ENCODE measurements around the gene LIFR. TPM values are rescaled to one million over a fixed set of nuclear protein-coding genes. Genes with fewer than 3 reads are reported as not detected.

Gene LIFR
- total RNA-seq, 2 donors from 2014 or later: 0.25 TPM; not detected in 1

GRCh38 chr5:38467353-38468040 lies 88.9 kb downstream of the LIFR start:
- Mint-ChIP-seq H3K27ac (no peak overlapping the region), H3K9me3 (no peaks in the 10 kb centered on the region), H3K36me3 (no peaks in the 10 kb centered on the region)
- DNase-seq (ENCODE audit: low spot score in 2 of 2): no peak
- ATAC-seq: no peak

GRCh38 chr5:38466424-38467189 lies 89.8 kb downstream of the LIFR start:
- no peak for DNase-seq (ENCODE audit: low spot score in 2 of 2)
- Mint-ChIP-seq H3K9me3 (no peaks in the 10 kb centered on the region), H3K27ac (no peak overlapping the region), H3K36me3 (no peaks in the 10 kb centered on the region)
- ATAC-seq: no peak

DNA sequence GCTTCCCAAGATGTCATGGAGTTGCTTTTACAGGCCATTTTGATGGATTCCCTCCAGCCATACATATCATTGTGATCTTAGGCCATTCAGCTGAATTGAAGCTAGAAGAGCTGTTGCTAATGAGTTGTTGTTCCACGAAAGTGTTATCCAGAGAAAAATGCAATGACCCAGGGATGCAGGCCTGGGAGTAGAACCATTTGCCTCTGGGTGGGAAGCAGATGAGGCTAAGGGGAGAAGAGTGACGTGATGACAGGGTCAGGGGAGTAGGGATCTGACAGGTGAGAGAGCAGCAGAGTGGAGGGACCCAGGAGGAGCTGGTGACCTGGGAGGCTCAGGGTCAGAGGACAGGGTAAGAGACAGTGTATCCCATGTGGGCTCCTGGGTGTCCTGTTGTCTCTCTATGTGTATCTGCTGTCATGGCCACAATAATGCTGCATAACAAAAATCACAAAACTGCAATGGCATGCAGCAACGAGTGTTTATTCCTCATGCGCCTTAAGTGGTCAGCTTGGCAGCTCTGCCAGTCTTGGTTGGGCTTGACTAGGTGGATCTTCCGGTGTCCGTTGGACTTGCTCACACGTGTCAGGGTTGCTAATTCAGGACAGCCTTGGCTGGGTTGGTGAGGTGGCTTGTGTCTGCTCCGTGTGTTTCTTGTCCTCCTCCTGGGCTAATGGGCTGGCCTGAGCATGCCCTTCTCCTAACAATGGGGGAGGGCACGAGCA lies 90.6 kb downstream of the LIFR start:
- Mint-ChIP-seq H3K9me3 (no peaks in the 10 kb centered on the region), H3K36me3 (no peaks in the 10 kb centered on the region), H3K27ac (no peak overlapping the region)
- ATAC-seq: no peak
- DNase-seq (ENCODE audit: low spot score in 2 of 2): no peak

DNA sequence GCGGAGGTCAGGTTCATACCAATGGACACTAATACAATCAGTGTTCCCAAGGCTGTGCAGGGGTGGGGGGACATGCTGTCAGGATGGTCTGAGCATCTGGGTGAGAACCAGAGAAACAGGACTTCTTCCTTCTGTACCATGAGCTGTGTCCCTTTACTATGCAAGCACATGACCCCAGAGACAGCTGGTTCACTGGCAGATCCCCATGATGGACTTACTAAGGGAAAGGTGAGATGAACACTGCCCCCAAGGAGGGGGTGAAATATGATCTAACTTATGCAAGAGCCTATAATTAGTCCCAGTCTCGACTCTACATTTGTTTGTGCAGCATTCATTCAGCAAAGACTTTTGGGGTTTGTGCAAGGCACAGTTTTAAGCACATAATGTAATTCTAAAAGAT lies 91.4 kb downstream of the LIFR start:
- H3K36me3 Mint-ChIP-seq: no peaks in the 10 kb centered on the region
- no peaks in the 10 kb centered on the region for H3K9me3 Mint-ChIP-seq
- H3K27ac Mint-ChIP-seq: no peak overlapping the region
- ATAC-seq (no peak), DNase-seq (ENCODE audit: low spot score in 2 of 2) (no peak)

GRCh38 chr5:38463634-38464521 lies 92.6 kb downstream of the LIFR start:
- Mint-ChIP-seq H3K9me3 (no peaks in the 10 kb centered on the region), H3K36me3 (no peaks in the 10 kb centered on the region), H3K27ac (no peak overlapping the region)
- DNase-seq (ENCODE audit: low spot score in 2 of 2) (no peak), ATAC-seq (no peak)

DNA sequence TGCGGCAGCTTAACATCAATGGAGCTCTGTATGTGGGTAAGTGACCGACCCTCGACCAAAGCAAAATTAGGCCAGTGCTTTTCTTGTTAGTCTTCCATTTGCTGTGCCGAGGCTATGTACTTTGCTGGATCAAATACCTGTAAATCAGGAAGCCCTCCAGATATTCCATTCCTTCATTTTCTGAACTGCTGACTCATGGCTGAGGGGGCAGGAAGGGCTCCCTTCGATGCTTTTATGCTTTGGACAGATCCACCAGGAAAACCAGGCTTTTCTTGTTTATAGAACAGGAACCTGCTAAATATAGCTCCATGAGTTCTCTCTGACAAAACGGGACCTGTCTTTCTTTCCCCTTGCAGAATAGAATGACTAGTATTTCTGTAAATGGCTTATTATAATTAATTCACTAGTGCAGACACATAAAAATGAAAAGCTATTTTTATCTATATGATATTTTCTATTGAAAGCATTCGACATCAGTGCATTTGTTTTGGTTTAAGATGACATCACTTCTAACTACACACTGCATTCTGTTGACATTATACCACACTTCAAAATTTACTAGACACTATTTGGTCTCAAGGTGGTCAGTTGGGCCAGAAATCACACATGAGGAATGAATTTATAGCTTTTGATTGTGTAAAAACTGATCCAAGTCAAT lies 93.3 kb downstream of the LIFR start:
- H3K27ac Mint-ChIP-seq: no peak overlapping the region
- H3K36me3 Mint-ChIP-seq: no peaks in the 10 kb centered on the region
- ATAC-seq: no peak
- no peaks in the 10 kb centered on the region for H3K9me3 Mint-ChIP-seq
- no peak for DNase-seq (ENCODE audit: low spot score in 2 of 2)

DNA sequence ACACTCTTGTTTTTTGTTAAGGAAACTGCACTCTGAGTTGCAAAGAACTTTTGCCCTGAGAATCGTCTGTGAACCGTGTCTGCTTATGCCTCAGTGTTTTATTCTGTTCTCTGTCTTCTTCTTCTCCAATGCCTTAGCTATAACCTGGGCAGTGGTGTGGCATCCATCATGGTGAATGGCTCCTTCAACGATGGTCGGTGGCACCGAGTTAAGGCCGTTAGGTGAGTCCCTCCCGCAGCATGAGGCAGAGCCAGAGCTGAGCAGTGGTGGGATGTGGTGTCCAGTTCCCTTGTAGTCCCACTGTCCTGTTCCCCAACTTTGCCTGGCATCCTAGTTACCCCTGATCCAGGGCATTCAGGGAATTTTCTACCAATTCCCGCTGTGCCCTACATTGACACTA lies 98.3 kb downstream of the LIFR start:
- no peak overlapping the region for H3K27ac Mint-ChIP-seq
- ATAC-seq (no peak), DNase-seq (ENCODE audit: low spot score in 2 of 2) (no peak)
- H3K36me3 Mint-ChIP-seq: no peaks in the 10 kb centered on the region
- no peaks in the 10 kb centered on the region for H3K9me3 Mint-ChIP-seq

GRCh38 chr5:38456657-38457399 lies 99.6 kb downstream of the LIFR start:
- no peaks in the 10 kb centered on the region for H3K36me3 Mint-ChIP-seq
- no peak overlapping the region for H3K27ac Mint-ChIP-seq
- no peak for DNase-seq (ENCODE audit: low spot score in 2 of 2)
- ATAC-seq: no peak
- H3K9me3 Mint-ChIP-seq: no peaks in the 10 kb centered on the region

- ATAC-seq (no peak), DNase-seq (ENCODE audit: low spot score in 2 of 2) (no peak)
- Mint-ChIP-seq H3K27ac (no peak overlapping the region), H3K9me3 (no peaks in the 10 kb centered on the region), H3K36me3 (no peaks in the 10 kb centered on the region)
These were observed 100.6 kb downstream of the LIFR start for GRCh38 chr5:38455796-38456330.

DNA sequence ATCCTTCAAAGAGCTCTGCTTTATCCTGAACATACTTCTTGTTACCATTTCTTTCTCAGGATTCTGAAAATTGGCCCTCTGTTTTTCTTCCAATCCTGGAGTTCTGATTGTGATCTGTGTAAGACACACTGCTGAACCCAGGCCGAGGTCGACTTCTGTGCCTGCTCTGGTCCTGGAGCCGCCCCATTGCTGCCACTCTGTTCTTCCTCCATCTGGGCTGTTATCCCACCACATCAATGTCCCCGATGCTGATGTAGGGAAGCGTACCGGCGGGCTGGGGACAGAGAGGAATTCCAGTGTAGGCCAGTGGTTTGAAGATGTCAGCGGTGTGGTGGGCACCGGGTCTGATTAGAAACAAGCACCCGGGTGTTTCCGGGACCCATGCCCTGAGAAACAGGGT lies 102.5 kb downstream of the LIFR start:
- ATAC-seq (no peak), DNase-seq (ENCODE audit: low spot score in 2 of 2) (no peak)
- Mint-ChIP-seq H3K9me3 (no peaks in the 10 kb centered on the region), H3K27ac (no peak overlapping the region), H3K36me3 (no peaks in the 10 kb centered on the region)

DNA sequence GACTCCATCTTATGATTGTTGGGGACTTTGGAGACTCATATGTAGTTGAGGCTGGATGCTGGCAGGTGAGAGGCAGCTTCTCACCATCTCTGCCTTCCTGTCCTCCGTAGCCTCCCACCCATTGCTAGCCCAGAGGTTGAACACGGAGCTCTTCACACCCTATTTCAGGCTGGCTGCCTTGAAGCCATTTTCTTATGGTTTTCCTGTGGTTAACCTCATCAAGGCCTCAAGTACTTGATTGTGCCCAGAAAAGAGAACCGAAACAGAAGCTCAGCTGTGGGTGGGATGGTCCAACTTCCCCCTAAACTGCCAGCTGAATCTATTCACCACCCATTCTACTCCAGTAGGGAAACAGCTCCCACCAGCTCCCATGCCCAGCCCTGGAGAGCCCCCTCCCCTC lies 102.9 kb downstream of the LIFR start:
- DNase-seq (ENCODE audit: low spot score in 2 of 2): peak in 1 of 2 donors; percentile 31
- Mint-ChIP-seq H3K36me3 (no peaks in the 10 kb centered on the region), H3K27ac (no peak overlapping the region), H3K9me3 (no peaks in the 10 kb centered on the region)
- ATAC-seq: peak; percentile 92 to 96

DNA sequence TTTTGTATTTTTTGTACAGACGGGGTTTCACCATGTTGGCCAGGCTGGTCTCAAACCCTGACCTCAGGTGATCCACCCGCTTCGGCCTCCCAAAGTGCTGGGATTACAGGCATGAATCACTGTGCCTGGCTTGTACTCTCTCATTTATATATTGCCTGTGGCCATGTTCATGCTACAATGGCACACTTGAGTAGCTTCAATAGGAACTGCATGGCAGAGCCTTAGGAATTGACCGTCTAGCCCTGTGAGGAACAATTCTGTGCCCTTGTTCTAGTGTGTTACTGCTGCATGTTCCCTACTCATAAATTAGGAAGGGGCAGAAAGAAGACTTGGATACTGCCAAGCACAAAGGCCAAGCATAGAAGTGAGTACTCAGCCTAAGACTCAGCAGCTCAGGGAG lies 104.2 kb downstream of the LIFR start:
- DNase-seq (ENCODE audit: low spot score in 2 of 2): no peak
- Mint-ChIP-seq H3K27ac (no peak overlapping the region), H3K36me3 (no peaks in the 10 kb centered on the region), H3K9me3 (no peaks in the 10 kb centered on the region)
- no peak for ATAC-seq

DNA sequence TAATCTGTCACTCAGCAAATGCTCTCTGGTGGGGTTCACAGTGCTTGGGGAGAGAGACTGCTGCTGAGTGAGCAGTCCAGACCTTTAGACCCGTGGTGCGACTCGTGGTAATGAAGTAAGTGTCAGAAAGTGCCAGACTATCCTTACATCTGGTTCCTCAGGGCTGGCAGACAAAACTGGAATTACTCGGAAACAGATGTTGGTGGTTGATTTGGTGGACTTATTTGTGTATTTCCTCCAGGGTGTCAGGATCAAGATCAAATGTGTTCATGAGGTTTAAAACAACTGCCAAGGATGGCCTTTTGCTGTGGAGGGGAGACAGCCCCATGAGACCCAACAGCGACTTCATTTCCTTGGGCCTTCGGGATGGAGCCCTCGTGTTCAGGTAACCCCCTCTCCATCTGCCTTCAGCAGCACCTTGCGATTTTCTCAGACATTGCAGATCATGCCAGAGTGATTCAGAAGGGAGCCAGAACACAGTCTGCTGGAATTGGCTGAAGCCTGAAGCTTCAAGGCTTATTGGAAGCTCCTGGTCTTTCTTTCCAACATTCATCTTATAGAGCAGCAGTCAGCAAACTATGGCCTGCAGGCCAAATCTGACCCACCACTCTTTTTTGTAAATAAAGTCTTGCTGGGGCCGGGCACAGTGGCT lies 105.2 kb downstream of the LIFR start:
- no peak for DNase-seq (ENCODE audit: low spot score in 2 of 2)
- Mint-ChIP-seq H3K36me3 (no peaks in the 10 kb centered on the region), H3K9me3 (no peaks in the 10 kb centered on the region), H3K27ac (no peak overlapping the region)
- ATAC-seq: no peak

- H3K27ac Mint-ChIP-seq: no peak overlapping the region
- no peaks in the 10 kb centered on the region for H3K9me3 Mint-ChIP-seq
- ATAC-seq (no peak), DNase-seq (ENCODE audit: low spot score in 2 of 2) (no peak)
- no peaks in the 10 kb centered on the region for H3K36me3 Mint-ChIP-seq
These were observed 105.8 kb downstream of the LIFR start for GRCh38 chr5:38450627-38451026.
